ENCODE results near the gene C1orf116. TPM values are rescaled to one million over a fixed set of nuclear protein-coding genes. Genes with fewer than 3 reads are reported as not detected.

The C1orf116 gene
- polyA plus RNA-seq, 3 donors: 19.8 to 31.7 (median 21.0) TPM

GRCh38 chr1:207026104-207026534 lies 6.4 kb downstream of the C1orf116 start:
- DNase-seq (ENCODE audit: extremely low read depth in 1 of 11, low read depth in 9 of 11, low spot score in 4 of 11): no peak

GRCh38 chr1:207025146-207025880 lies 7.2 kb downstream of the C1orf116 start:
- DNase-seq (ENCODE audit: extremely low read depth in 1 of 11, low read depth in 9 of 11, low spot score in 4 of 11): no peak

GRCh38 chr1:207024202-207025145 lies 8.1 kb downstream of the C1orf116 start:
- no peak for DNase-seq (ENCODE audit: extremely low read depth in 1 of 11, low read depth in 9 of 11, low spot score in 4 of 11)

GRCh38 chr1:207022996-207023679 lies 9.4 kb downstream of the C1orf116 start:
- DNase-seq (ENCODE audit: extremely low read depth in 1 of 11, low read depth in 9 of 11, low spot score in 4 of 11): no peak

GRCh38 chr1:207021876-207022596 lies 10.5 kb downstream of the C1orf116 start:
- no peak for DNase-seq (ENCODE audit: extremely low read depth in 1 of 11, low read depth in 9 of 11, low spot score in 4 of 11)

GRCh38 chr1:207021139-207021861 lies 11.3 kb downstream of the C1orf116 start:
- DNase-seq (ENCODE audit: extremely low read depth in 1 of 11, low read depth in 9 of 11, low spot score in 4 of 11): no peak

GRCh38 chr1:207020709-207021107 lies 11.8 kb downstream of the C1orf116 start:
- no peak for DNase-seq (ENCODE audit: extremely low read depth in 1 of 11, low read depth in 9 of 11, low spot score in 4 of 11)

- DNase-seq (ENCODE audit: extremely low read depth in 1 of 11, low read depth in 9 of 11, low spot score in 4 of 11): no peak
Observed at GRCh38 chr1:207020065-207020708, 12.4 kb downstream of the C1orf116 start.

- DNase-seq (ENCODE audit: extremely low read depth in 1 of 11, low read depth in 9 of 11, low spot score in 4 of 11): no peak
Observed at GRCh38 chr1:207019661-207020060, 12.9 kb downstream of the C1orf116 start.

GRCh38 chr1:207019161-207019560 lies 13.4 kb downstream of the C1orf116 start:
- DNase-seq (ENCODE audit: extremely low read depth in 1 of 11, low read depth in 9 of 11, low spot score in 4 of 11): no peak

- DNase-seq (ENCODE audit: extremely low read depth in 1 of 11, low read depth in 9 of 11, low spot score in 4 of 11): no peak
Observed at GRCh38 chr1:207018707-207019106, 13.8 kb downstream of the C1orf116 start.

GRCh38 chr1:207017615-207018559 lies 14.7 kb downstream of the C1orf116 start:
- no peak for DNase-seq (ENCODE audit: extremely low read depth in 1 of 11, low read depth in 9 of 11, low spot score in 4 of 11)

GRCh38 chr1:207015791-207016190 lies 16.8 kb downstream of the C1orf116 start:
- DNase-seq (ENCODE audit: extremely low read depth in 1 of 11, low read depth in 9 of 11, low spot score in 4 of 11): no peak

GRCh38 chr1:207014728-207015127 lies 17.8 kb downstream of the C1orf116 start:
- DNase-seq (ENCODE audit: extremely low read depth in 1 of 11, low read depth in 9 of 11, low spot score in 4 of 11): no peak

GRCh38 chr1:207013321-207014085 lies 19.1 kb downstream of the C1orf116 start:
- no peak for DNase-seq (ENCODE audit: extremely low read depth in 1 of 11, low read depth in 9 of 11, low spot score in 4 of 11)

GRCh38 chr1:207010726-207011125 lies 21.8 kb downstream of the C1orf116 start:
- DNase-seq (ENCODE audit: extremely low read depth in 1 of 11, low read depth in 9 of 11, low spot score in 4 of 11): no peak
